ENCODE measurements around the gene CIT. TPM values are rescaled to one million over a fixed set of nuclear protein-coding genes. Genes with fewer than 3 reads are reported as not detected.
"Not testable (repeated sequence)": the region's sequence is repeated elsewhere in the genome, so short reads cannot be mapped to it uniquely, and the experiment has no call there.

The CIT gene
- total RNA-seq, 1 donor from 2014 or later, result 6.8 TPM

GRCh38 chr12:119712721-119713120 is 164.4 kb downstream of the CIT start:
- Histone ChIP-seq H3K9me3 (ENCODE audit: control insufficient read depth in 3 of 3, low read length in 3 of 3) (no peaks in the 10 kb centered on the region), H3K9ac (ENCODE audit: low read depth in 1 of 3, low read length in 3 of 3) (no peak overlapping the region), H3K36me3 (ENCODE audit: control insufficient read depth in 3 of 3, insufficient read depth in 3 of 3, low read length in 3 of 3) (peaks cover 0 to 2% (median 0%) of the 10 kb centered on the region in 3 donors), H3K4me1 (ENCODE audit: control insufficient read depth in 3 of 3, insufficient read depth in 3 of 3, low read length in 3 of 3) (peaks cover 18 to 32% (median 23%) of the 10 kb centered on the region in 3 donors), H3K27me3 (ENCODE audit: control insufficient read depth in 3 of 3, insufficient read depth in 3 of 3, low read length in 3 of 3) (no peaks in the 10 kb centered on the region), H3K4me3 (ENCODE audit: low read length in 3 of 3) (no peak overlapping the region), H3K27ac (ENCODE audit: low read depth, low read length) (no peak overlapping the region)

DNA sequence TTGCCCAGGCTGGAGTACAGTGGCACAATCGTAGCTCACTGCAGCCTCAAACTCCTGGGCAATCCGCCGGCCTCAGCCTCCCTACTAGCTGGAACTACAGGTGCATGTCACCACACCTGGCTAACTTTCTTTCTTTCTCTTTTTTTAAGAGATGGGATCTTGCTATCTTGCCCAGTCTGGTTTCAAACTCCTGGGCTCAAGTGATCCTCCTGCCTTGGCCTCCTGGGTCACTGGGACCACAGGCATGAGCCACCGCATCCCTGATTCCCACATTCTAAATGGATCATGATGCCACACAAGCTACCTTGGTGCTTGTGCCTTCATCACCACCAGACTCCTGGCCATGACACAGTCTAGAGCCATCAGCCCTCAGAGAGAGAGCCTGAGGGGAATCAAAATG is 165.4 kb downstream of the CIT start:
- no peaks in the 10 kb centered on the region for H3K9me3 ChIP-seq (ENCODE audit: control insufficient read depth in 3 of 3, low read length in 3 of 3)
- H3K4me3 ChIP-seq (ENCODE audit: low read length in 3 of 3), result no peak overlapping the region
- no peak overlapping the region for H3K9ac ChIP-seq (ENCODE audit: low read depth in 1 of 3, low read length in 3 of 3)
- peaks cover 16 to 29% (median 20%) of the 10 kb centered on the region in 3 donors for H3K4me1 ChIP-seq (ENCODE audit: control insufficient read depth in 3 of 3, insufficient read depth in 3 of 3, low read length in 3 of 3)
- H3K27me3 ChIP-seq (ENCODE audit: control insufficient read depth in 3 of 3, insufficient read depth in 3 of 3, low read length in 3 of 3), result no peaks in the 10 kb centered on the region
- H3K36me3 ChIP-seq (ENCODE audit: control insufficient read depth in 3 of 3, insufficient read depth in 3 of 3, low read length in 3 of 3), result peaks cover 0 to 2% (median 0%) of the 10 kb centered on the region in 3 donors
- H3K27ac ChIP-seq (ENCODE audit: low read depth, low read length), result no peak overlapping the region

DNA sequence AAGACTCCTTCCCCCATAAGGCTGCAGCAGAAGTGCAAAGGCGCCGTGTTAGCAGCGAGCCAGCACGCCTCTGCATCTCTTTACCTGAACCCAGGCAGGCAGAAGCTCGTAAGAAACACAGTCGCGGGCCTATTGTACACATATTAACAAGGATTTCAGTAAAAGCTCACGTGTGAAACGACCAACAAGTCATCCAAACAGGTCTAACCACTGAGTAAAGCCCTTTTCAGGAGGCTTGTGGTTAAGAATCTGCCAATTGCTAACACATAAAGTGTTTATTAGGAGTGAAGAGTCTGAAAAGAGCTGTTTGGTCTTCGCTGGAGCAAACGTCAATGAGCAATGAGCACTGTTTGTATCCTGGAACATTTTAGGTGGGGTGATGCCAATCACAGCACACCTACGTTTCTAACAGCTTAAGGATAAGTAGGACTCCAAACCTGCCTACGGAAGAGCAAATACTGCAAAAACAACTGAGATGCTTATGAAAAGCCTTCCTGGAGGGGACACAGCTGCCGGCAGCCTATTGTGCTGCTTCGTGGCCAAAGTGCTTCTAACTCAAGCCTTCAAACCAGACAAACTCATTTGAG is 166.1 kb downstream of the CIT start:
- Histone ChIP-seq H3K4me3 (ENCODE audit: low read length in 3 of 3) (no peak overlapping the region), H3K27me3 (ENCODE audit: control insufficient read depth in 3 of 3, insufficient read depth in 3 of 3, low read length in 3 of 3) (no peaks in the 10 kb centered on the region), H3K4me1 (ENCODE audit: control insufficient read depth in 3 of 3, insufficient read depth in 3 of 3, low read length in 3 of 3) (peaks cover 12 to 25% (median 16%) of the 10 kb centered on the region in 3 donors), H3K9ac (ENCODE audit: low read depth in 1 of 3, low read length in 3 of 3) (no peak overlapping the region), H3K27ac (ENCODE audit: low read depth, low read length) (no peak overlapping the region), H3K9me3 (ENCODE audit: control insufficient read depth in 3 of 3, low read length in 3 of 3) (no peaks in the 10 kb centered on the region), H3K36me3 (ENCODE audit: control insufficient read depth in 3 of 3, insufficient read depth in 3 of 3, low read length in 3 of 3) (peaks cover 0 to 2% (median 0%) of the 10 kb centered on the region in 3 donors)

DNA sequence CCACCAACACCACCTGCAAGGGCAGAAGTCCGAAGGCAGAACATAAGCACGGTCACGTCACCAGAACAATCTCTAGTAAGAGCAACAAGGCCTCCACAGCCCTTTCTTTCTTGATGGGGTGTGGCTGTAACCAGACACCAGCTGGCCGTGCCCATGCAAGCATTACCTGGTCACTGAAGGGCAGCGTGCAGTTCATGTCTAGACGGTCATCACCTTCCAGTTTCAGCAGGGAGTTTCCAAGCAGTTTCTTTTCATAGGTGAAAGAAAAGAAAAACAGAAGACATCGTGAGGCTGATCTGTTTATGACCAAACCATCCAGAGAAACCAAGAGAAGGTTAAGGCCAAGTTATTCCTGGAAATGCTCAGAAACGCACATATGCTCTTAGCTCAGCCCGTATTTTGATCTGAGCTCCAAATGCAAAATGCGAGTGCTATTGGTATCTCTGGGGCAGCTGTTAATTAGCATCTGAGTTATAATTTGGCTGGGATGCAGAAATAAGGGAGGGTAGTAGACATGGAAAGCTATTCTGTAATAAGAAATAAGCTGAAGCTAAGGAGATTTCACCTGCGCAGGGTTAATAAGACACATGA is 166.7 kb downstream of the CIT start:
- Histone ChIP-seq H3K27ac (ENCODE audit: low read depth, low read length) (no peak overlapping the region), H3K4me1 (ENCODE audit: control insufficient read depth in 3 of 3, insufficient read depth in 3 of 3, low read length in 3 of 3) (peaks cover 8 to 19% (median 12%) of the 10 kb centered on the region in 3 donors), H3K36me3 (ENCODE audit: control insufficient read depth in 3 of 3, insufficient read depth in 3 of 3, low read length in 3 of 3) (peaks cover 0 to 2% (median 0%) of the 10 kb centered on the region in 3 donors), H3K27me3 (ENCODE audit: control insufficient read depth in 3 of 3, insufficient read depth in 3 of 3, low read length in 3 of 3) (no peaks in the 10 kb centered on the region), H3K4me3 (ENCODE audit: low read length in 3 of 3) (no peak overlapping the region), H3K9ac (ENCODE audit: low read depth in 1 of 3, low read length in 3 of 3) (no peak overlapping the region), H3K9me3 (ENCODE audit: control insufficient read depth in 3 of 3, low read length in 3 of 3) (no peaks in the 10 kb centered on the region)

- not testable (repeated sequence) for H3K9me3 ChIP-seq (ENCODE audit: control insufficient read depth in 3 of 3, low read length in 3 of 3); H3K4me3 ChIP-seq (ENCODE audit: low read length in 3 of 3); H3K9ac ChIP-seq (ENCODE audit: low read depth in 1 of 3, low read length in 3 of 3); H3K27me3 ChIP-seq (ENCODE audit: control insufficient read depth in 3 of 3, insufficient read depth in 3 of 3, low read length in 3 of 3); H3K27ac ChIP-seq (ENCODE audit: low read depth, low read length); H3K36me3 ChIP-seq (ENCODE audit: control insufficient read depth in 3 of 3, insufficient read depth in 3 of 3, low read length in 3 of 3)
- H3K4me1 ChIP-seq (ENCODE audit: control insufficient read depth in 3 of 3, insufficient read depth in 3 of 3, low read length in 3 of 3), result peaks cover 11 to 17% (median 17%) of the 10 kb centered on the region in 3 donors
Measured at GRCh38 chr12:119706427-119706826, 170.7 kb downstream of the CIT start.

DNA sequence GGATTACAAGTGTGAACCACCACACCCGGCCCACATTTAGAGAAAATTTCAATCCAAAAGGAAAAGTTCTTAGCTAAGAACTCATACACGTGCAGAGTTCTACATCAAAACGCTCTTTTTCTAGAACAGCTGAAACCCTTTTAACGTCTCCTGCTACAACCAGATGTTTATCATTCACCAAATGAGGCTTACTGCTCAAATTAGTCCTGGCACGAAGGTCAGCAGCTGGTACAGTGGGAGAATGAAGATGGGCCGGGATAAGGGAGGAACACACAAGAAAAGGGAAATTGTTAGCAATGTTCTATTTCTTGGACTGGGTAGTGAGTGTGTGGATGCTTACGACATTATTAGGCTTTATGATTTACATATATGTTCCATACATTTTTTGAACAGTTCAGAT is 171.9 kb downstream of the CIT start:
- Histone ChIP-seq H3K9me3 (ENCODE audit: control insufficient read depth in 3 of 3, low read length in 3 of 3) (no peaks in the 10 kb centered on the region), H3K36me3 (ENCODE audit: control insufficient read depth in 3 of 3, insufficient read depth in 3 of 3, low read length in 3 of 3) (peaks cover 0 to under 1% (median 0%) of the 10 kb centered on the region in 3 donors), H3K27ac (ENCODE audit: low read depth, low read length) (no peak overlapping the region), H3K4me3 (ENCODE audit: low read length in 3 of 3) (no peak overlapping the region), H3K4me1 (ENCODE audit: control insufficient read depth in 3 of 3, insufficient read depth in 3 of 3, low read length in 3 of 3) (peaks cover 11 to 15% (median 14%) of the 10 kb centered on the region in 3 donors), H3K27me3 (ENCODE audit: control insufficient read depth in 3 of 3, insufficient read depth in 3 of 3, low read length in 3 of 3) (no peaks in the 10 kb centered on the region), H3K9ac (ENCODE audit: low read depth in 1 of 3, low read length in 3 of 3) (no peak overlapping the region)

- peak overlapping the region; percentile 23 to 65 (median 62) for H3K9ac ChIP-seq (ENCODE audit: low read depth in 1 of 3, low read length in 3 of 3)
- peak overlapping the region; percentile 32 for H3K27ac ChIP-seq (ENCODE audit: low read depth, low read length)
- H3K4me1 ChIP-seq (ENCODE audit: control insufficient read depth in 3 of 3, insufficient read depth in 3 of 3, low read length in 3 of 3), result peaks cover 10 to 13% (median 11%) of the 10 kb centered on the region in 3 donors
- H3K36me3 ChIP-seq (ENCODE audit: control insufficient read depth in 3 of 3, insufficient read depth in 3 of 3, low read length in 3 of 3), result no peaks in the 10 kb centered on the region
- H3K4me3 ChIP-seq (ENCODE audit: low read length in 3 of 3), result peak overlapping the region in 2 of 3 donors; percentile 20 to 29
- no peaks in the 10 kb centered on the region for H3K27me3 ChIP-seq (ENCODE audit: control insufficient read depth in 3 of 3, insufficient read depth in 3 of 3, low read length in 3 of 3)
- H3K9me3 ChIP-seq (ENCODE audit: control insufficient read depth in 3 of 3, low read length in 3 of 3), result no peaks in the 10 kb centered on the region
Measured at GRCh38 chr12:119704065-119704747, 172.9 kb downstream of the CIT start.

- H3K27me3 ChIP-seq (ENCODE audit: control insufficient read depth in 3 of 3, insufficient read depth in 3 of 3, low read length in 3 of 3), result no peaks in the 10 kb centered on the region
- H3K9ac ChIP-seq (ENCODE audit: low read depth in 1 of 3, low read length in 3 of 3), result no peak overlapping the region
- H3K27ac ChIP-seq (ENCODE audit: low read depth, low read length), result no peak overlapping the region
- no peaks in the 10 kb centered on the region for H3K36me3 ChIP-seq (ENCODE audit: control insufficient read depth in 3 of 3, insufficient read depth in 3 of 3, low read length in 3 of 3)
- H3K9me3 ChIP-seq (ENCODE audit: control insufficient read depth in 3 of 3, low read length in 3 of 3), result no peaks in the 10 kb centered on the region
- H3K4me3 ChIP-seq (ENCODE audit: low read length in 3 of 3), result no peak overlapping the region
- peaks cover 10 to 13% (median 11%) of the 10 kb centered on the region in 3 donors for H3K4me1 ChIP-seq (ENCODE audit: control insufficient read depth in 3 of 3, insufficient read depth in 3 of 3, low read length in 3 of 3)
Measured at GRCh38 chr12:119700078-119700477, 177.0 kb downstream of the CIT start.

GRCh38 chr12:119699199-119699760 is 177.8 kb downstream of the CIT start:
- no peaks in the 10 kb centered on the region for H3K27me3 ChIP-seq (ENCODE audit: control insufficient read depth in 3 of 3, insufficient read depth in 3 of 3, low read length in 3 of 3)
- no peaks in the 10 kb centered on the region for H3K9me3 ChIP-seq (ENCODE audit: control insufficient read depth in 3 of 3, low read length in 3 of 3)
- H3K9ac ChIP-seq (ENCODE audit: low read depth in 1 of 3, low read length in 3 of 3), result no peak overlapping the region
- peaks cover 6 to 7% (median 7%) of the 10 kb centered on the region in 3 donors for H3K4me1 ChIP-seq (ENCODE audit: control insufficient read depth in 3 of 3, insufficient read depth in 3 of 3, low read length in 3 of 3)
- H3K4me3 ChIP-seq (ENCODE audit: low read length in 3 of 3), result no peak overlapping the region
- no peaks in the 10 kb centered on the region for H3K36me3 ChIP-seq (ENCODE audit: control insufficient read depth in 3 of 3, insufficient read depth in 3 of 3, low read length in 3 of 3)
- H3K27ac ChIP-seq (ENCODE audit: low read depth, low read length), result no peak overlapping the region

DNA sequence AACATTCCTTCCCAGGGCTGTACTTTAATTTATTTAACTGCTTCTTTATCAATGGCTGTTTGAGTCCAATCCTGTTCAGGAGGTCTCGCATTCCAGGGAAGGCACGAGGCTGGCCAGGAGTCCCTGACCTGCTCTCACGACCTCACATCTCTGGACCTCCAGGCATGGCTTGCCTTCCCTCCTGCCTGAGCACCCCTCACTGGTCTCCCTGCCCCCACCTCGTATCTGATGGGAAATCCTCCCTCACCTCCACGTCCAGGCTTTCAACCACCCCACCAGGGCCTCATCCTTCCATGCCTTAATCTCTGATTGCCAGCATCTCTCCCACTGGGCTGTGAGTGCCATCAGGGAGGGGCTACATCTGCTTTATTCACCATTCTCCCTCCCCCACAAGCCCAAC is 180.2 kb downstream of the CIT start:
- Histone ChIP-seq H3K36me3 (ENCODE audit: control insufficient read depth in 3 of 3, insufficient read depth in 3 of 3, low read length in 3 of 3) (no peaks in the 10 kb centered on the region), H3K4me1 (ENCODE audit: control insufficient read depth in 3 of 3, insufficient read depth in 3 of 3, low read length in 3 of 3) (peaks cover 0 to 3% (median 0%) of the 10 kb centered on the region in 3 donors), H3K9ac (ENCODE audit: low read depth in 1 of 3, low read length in 3 of 3) (no peak overlapping the region), H3K27me3 (ENCODE audit: control insufficient read depth in 3 of 3, insufficient read depth in 3 of 3, low read length in 3 of 3) (no peaks in the 10 kb centered on the region), H3K27ac (ENCODE audit: low read depth, low read length) (no peak overlapping the region), H3K4me3 (ENCODE audit: low read length in 3 of 3) (no peak overlapping the region), H3K9me3 (ENCODE audit: control insufficient read depth in 3 of 3, low read length in 3 of 3) (no peaks in the 10 kb centered on the region)
